ENCODE measurements around the gene CD5L. TPM values are rescaled to one million over a fixed set of nuclear protein-coding genes. Genes with fewer than 3 reads are reported as not detected.

The CD5L gene
- total and polyA plus RNA-seq, 2 donors, result 1.2 to 6.8 TPM

DNA sequence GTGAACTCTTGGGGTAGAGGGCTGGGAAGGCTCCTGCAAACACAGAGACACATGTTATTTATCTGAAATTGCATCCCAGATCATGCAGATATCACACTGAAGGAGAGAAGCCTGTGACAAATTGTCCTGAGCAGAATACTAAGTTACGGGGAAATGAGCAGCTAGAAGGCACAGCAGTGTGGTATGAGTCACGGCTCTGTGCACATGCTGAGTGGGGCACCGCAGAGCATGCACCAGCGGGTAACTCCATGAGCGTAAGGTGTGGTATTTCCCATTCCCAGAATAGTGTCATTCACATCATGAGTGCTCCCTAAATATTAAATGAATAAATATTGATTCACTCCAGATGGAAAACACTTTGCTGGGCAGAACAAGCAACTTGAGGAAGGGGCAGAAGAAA lies 43.4 kb downstream of the CD5L start:
- 97% methylated on average over 5 of the region's 5 CpGs for WGBS

DNA sequence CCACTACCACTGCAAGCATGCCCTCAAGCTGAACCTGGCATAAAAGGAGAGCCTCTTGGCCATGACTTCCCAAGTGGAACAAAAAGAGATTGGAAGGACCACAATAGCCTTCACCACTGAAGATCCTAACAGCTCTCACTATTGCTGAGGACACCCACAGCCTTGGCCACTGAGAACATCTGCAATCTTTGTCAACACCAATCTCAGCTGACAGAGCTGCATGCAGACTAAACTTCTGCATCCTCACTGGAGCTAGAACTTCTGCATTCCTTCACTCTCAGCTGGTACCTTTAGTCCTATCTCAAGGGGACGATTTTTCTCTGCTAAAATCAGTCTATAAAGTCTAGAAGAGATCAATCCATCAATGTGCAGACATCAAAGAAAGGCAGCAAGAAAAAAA lies 56.4 kb downstream of the CD5L start:
- no peak for DNase-seq (ENCODE audit: low read depth in 6 of 9, low spot score in 9 of 9)
- Histone ChIP-seq H3K4me3 (ENCODE audit: low read length in 2 of 2) (no peak overlapping the region), H3K27me3 (ENCODE audit: control insufficient read depth in 2 of 2, insufficient read depth in 1 of 2, low read length in 1 of 2) (no peaks in the 10 kb centered on the region), H3K9me3 (ENCODE audit: control insufficient read depth in 2 of 2, insufficient read depth in 1 of 2, low read length in 1 of 2) (no peaks in the 10 kb centered on the region), H3K4me1 (ENCODE audit: control insufficient read depth in 2 of 2, insufficient read depth in 2 of 2, low read length in 2 of 2) (no peaks in the 10 kb centered on the region), H3K27ac (ENCODE audit: low read depth in 1 of 2, low read length in 1 of 2) (no peak overlapping the region), H3K36me3 (ENCODE audit: control insufficient read depth in 2 of 2, insufficient read depth in 2 of 2, low read length in 1 of 2) (no peaks in the 10 kb centered on the region)
- 35% methylated on average over 1 of the region's 1 CpG for WGBS

More for the DNA sequence above, 43.4 kb downstream of the CD5L start:
- Histone ChIP-seq H3K4me3 (ENCODE audit: low read length in 2 of 2) (no peak overlapping the region), H3K36me3 (ENCODE audit: control insufficient read depth in 2 of 2, insufficient read depth in 2 of 2, low read length in 1 of 2) (no peaks in the 10 kb centered on the region), H3K9me3 (ENCODE audit: control insufficient read depth in 2 of 2, insufficient read depth in 1 of 2, low read length in 1 of 2) (no peaks in the 10 kb centered on the region), H3K27me3 (ENCODE audit: control insufficient read depth in 2 of 2, insufficient read depth in 1 of 2, low read length in 1 of 2) (no peaks in the 10 kb centered on the region), H3K4me1 (ENCODE audit: control insufficient read depth in 2 of 2, insufficient read depth in 2 of 2, low read length in 2 of 2) (no peaks in the 10 kb centered on the region), H3K27ac (ENCODE audit: low read depth in 1 of 2, low read length in 1 of 2) (no peak overlapping the region)
- DNase-seq (ENCODE audit: low read depth in 6 of 9, low spot score in 9 of 9), result no peak

DNA sequence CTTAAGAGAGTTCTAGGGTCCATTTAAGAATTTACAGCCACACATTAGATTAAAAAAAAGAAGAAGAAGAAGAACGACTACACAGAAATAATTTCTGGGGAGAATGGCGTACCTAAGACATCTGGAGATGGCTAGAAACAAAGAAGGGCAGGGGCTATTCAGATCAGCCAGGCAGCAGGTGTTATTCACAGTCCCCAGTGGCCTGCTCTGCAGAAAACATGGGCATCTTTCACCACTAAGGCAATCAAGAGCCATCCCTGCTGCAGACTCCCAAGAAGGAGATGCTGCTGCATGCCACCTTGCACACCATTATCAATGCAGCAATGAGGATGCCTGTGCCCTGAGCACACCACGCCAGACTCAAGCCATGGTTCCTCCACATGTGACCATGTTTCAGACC lies 56.8 kb downstream of the CD5L start:
- H3K4me1 ChIP-seq (ENCODE audit: control insufficient read depth in 2 of 2, insufficient read depth in 2 of 2, low read length in 2 of 2), result no peaks in the 10 kb centered on the region
- H3K4me3 ChIP-seq (ENCODE audit: low read length in 2 of 2), result no peak overlapping the region
- no peak overlapping the region for H3K27ac ChIP-seq (ENCODE audit: low read depth in 1 of 2, low read length in 1 of 2)
- no peaks in the 10 kb centered on the region for H3K9me3 ChIP-seq (ENCODE audit: control insufficient read depth in 2 of 2, insufficient read depth in 1 of 2, low read length in 1 of 2)
- 92% methylated on average over 3 of the region's 3 CpGs for WGBS
- no peaks in the 10 kb centered on the region for H3K27me3 ChIP-seq (ENCODE audit: control insufficient read depth in 2 of 2, insufficient read depth in 1 of 2, low read length in 1 of 2)
- H3K36me3 ChIP-seq (ENCODE audit: control insufficient read depth in 2 of 2, insufficient read depth in 2 of 2, low read length in 1 of 2), result no peaks in the 10 kb centered on the region
- DNase-seq (ENCODE audit: low read depth in 6 of 9, low spot score in 9 of 9), result no peak

DNA sequence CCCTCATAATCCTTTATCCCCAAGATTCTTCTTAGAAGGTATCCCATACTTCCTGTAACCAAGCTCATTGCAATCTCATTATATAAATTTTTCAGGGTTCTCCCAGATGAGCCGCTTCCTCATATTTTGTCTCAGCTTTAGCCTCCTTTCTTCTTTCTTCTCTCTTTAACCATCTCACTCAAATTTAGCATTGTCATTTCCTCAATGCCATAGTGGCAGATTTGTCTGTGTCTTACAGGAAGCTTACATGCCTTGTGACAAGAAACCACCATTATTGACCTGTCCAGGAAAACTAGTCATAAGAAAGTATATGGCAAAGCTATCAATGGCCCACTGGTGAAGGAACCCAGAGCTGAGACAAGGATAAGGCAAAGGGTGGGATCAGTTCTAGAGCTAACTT lies 58.7 kb downstream of the CD5L start:
- Histone ChIP-seq H3K9me3 (ENCODE audit: control insufficient read depth in 2 of 2, insufficient read depth in 1 of 2, low read length in 1 of 2) (no peaks in the 10 kb centered on the region), H3K4me1 (ENCODE audit: control insufficient read depth in 2 of 2, insufficient read depth in 2 of 2, low read length in 2 of 2) (no peaks in the 10 kb centered on the region), H3K36me3 (ENCODE audit: control insufficient read depth in 2 of 2, insufficient read depth in 2 of 2, low read length in 1 of 2) (no peaks in the 10 kb centered on the region), H3K27ac (ENCODE audit: low read depth in 1 of 2, low read length in 1 of 2) (no peak overlapping the region), H3K4me3 (ENCODE audit: low read length in 2 of 2) (no peak overlapping the region), H3K27me3 (ENCODE audit: control insufficient read depth in 2 of 2, insufficient read depth in 1 of 2, low read length in 1 of 2) (no peaks in the 10 kb centered on the region)
- no peak for DNase-seq (ENCODE audit: low read depth in 6 of 9, low spot score in 9 of 9)
- 54% methylated on average over 1 of the region's 1 CpG for WGBS

DNA sequence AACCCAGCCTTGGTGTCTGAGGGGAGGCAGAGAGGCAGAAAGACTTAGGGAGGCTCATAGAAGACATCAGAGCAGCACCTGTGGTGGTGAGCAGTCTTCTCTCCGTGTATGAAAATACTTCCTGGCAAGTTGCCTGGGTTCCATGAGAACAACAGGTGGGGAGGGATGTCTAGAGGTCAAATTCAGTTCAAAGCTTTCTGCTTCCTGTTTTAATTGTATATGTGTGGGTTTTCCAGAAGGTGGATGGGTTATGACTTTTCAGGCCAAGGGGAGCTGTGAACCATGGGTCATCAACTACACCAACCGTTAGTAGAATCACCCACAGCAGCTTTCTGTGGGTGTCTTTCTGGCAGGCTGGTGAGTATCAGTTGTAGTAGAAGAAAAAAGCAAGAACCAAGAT lies 60.6 kb downstream of the CD5L start:
- no peak for DNase-seq (ENCODE audit: low read depth in 6 of 9, low spot score in 9 of 9)
- H3K27ac ChIP-seq (ENCODE audit: low read depth in 1 of 2, low read length in 1 of 2), result no peak overlapping the region
- H3K9me3 ChIP-seq (ENCODE audit: control insufficient read depth in 2 of 2, insufficient read depth in 1 of 2, low read length in 1 of 2), result no peaks in the 10 kb centered on the region
- no peaks in the 10 kb centered on the region for H3K4me1 ChIP-seq (ENCODE audit: control insufficient read depth in 2 of 2, insufficient read depth in 2 of 2, low read length in 2 of 2)
- no peak overlapping the region for H3K4me3 ChIP-seq (ENCODE audit: low read length in 2 of 2)
- H3K36me3 ChIP-seq (ENCODE audit: control insufficient read depth in 2 of 2, insufficient read depth in 2 of 2, low read length in 1 of 2), result no peaks in the 10 kb centered on the region
- no peaks in the 10 kb centered on the region for H3K27me3 ChIP-seq (ENCODE audit: control insufficient read depth in 2 of 2, insufficient read depth in 1 of 2, low read length in 1 of 2)
- 13% methylated on average over 2 of the region's 2 CpGs for WGBS

Other genes starting within 250 kb of the CD5L start
- 0.19 TPM for gene FCRL4, start 243.7 kb downstream of the CD5L start, total RNA-seq
- 0.48 TPM for gene FCRL4, start 243.7 kb downstream of the CD5L start, polyA plus RNA-seq
- 2.5 TPM for gene FCRL3, start 141.0 kb downstream of the CD5L start, total RNA-seq
- gene FCRL3, start 141.0 kb downstream of the CD5L start, polyA plus RNA-seq, result 2.8 TPM
- 0.33 TPM for gene FCRL2, start 64.7 kb downstream of the CD5L start, total RNA-seq
- 6.4 TPM for gene FCRL2, start 64.7 kb downstream of the CD5L start, polyA plus RNA-seq
- 0.61 TPM for gene FCRL1, start 21.7 kb downstream of the CD5L start, total RNA-seq
- 4.0 TPM for gene FCRL1, start 21.7 kb downstream of the CD5L start, polyA plus RNA-seq
- 5.9 TPM for gene KIRREL1, start 151.8 kb upstream of the CD5L start, total RNA-seq
- gene KIRREL1, start 151.8 kb upstream of the CD5L start, polyA plus RNA-seq, result 3.4 TPM